Activated T-cell treated with anti-CD3 and anti-CD28 coated beads for 48 hours (primary cell): ENCODE measurements around the gene ATP9B.

ENCODE experiments used
- DNase-seq: peaks from one replicate; pipeline ENCODE4 v3.0.0-alpha.2; 2020; ENCODE audit warnings: low read depth

ATP9B gene

GRCh38 chr18:79200546-79201268 is 131.5 kb downstream of the ATP9B start:
- no peak for DNase-seq

- DNase-seq: no peak
Measured at GRCh38 chr18:79203017-79203605, 133.9 kb downstream of the ATP9B start.

- DNase-seq: no peak
Measured at GRCh38 chr18:79204889-79205807, 136.0 kb downstream of the ATP9B start.

- DNase-seq: no peak
Measured at GRCh38 chr18:79206444-79206843, 137.2 kb downstream of the ATP9B start.

GRCh38 chr18:79208906-79209305 is 139.7 kb downstream of the ATP9B start:
- no peak for DNase-seq

GRCh38 chr18:79210002-79210910 is 141.1 kb downstream of the ATP9B start:
- DNase-seq: no peak

- DNase-seq: no peak
Measured at GRCh38 chr18:79211844-79212243, 142.7 kb downstream of the ATP9B start.

- DNase-seq: no peak
Measured at GRCh38 chr18:79214056-79214455, 144.9 kb downstream of the ATP9B start.

- no peak for DNase-seq
Measured at GRCh38 chr18:79216176-79216575, 147.0 kb downstream of the ATP9B start.

- no peak for DNase-seq
Measured at GRCh38 chr18:79217979-79218604, 148.9 kb downstream of the ATP9B start.

- DNase-seq: no peak
Measured at GRCh38 chr18:79218605-79219190, 149.5 kb downstream of the ATP9B start.

GRCh38 chr18:79221136-79221535 is 151.9 kb downstream of the ATP9B start:
- DNase-seq: no peak

GRCh38 chr18:79222790-79223189 is 153.6 kb downstream of the ATP9B start:
- no peak for DNase-seq

GRCh38 chr18:79223431-79223830 is 154.2 kb downstream of the ATP9B start:
- DNase-seq: no peak

GRCh38 chr18:79224381-79224780 is 155.2 kb downstream of the ATP9B start:
- DNase-seq: no peak

- DNase-seq: no peak
Measured at GRCh38 chr18:79227621-79228020, 158.4 kb downstream of the ATP9B start.

GRCh38 chr18:79229431-79229830 is 160.2 kb downstream of the ATP9B start:
- no peak for DNase-seq

GRCh38 chr18:79234438-79234837 is 165.2 kb downstream of the ATP9B start:
- DNase-seq: no peak

- DNase-seq: no peak
Measured at GRCh38 chr18:79239631-79240030, 170.4 kb downstream of the ATP9B start.

- DNase-seq: no peak
Measured at GRCh38 chr18:79241755-79242154, 172.6 kb downstream of the ATP9B start.

- DNase-seq: no peak
Measured at GRCh38 chr18:79242246-79242645, 173.1 kb downstream of the ATP9B start.
